OCI-LY7 (cell line): ENCODE measurements around the gene C9orf152.

Experiments
- EZH2phosphoT487 ChIP-seq: fragments of 200-600 bp; sonication (generic); IDR thresholded peaks from 2 replicates; pipeline ENCODE4 v1.6.1; 2018; ENCODE audit warnings: low read depth, borderline replicate concordance, mild to moderate bottlenecking, mixed run types, antibody characterized with exemption, low read length, moderate library complexity, mixed read lengths
- TF ChIP-seq, protein P1 (sequence below): fragments of 200-600 bp; sonication (generic); conservative IDR thresholded peaks from 2 replicates; pipeline ENCODE4 v1.5.1; 2014; ENCODE audit warnings: mild to moderate bottlenecking, antibody characterized with exemption, low read length, moderate library complexity, mixed read lengths

DNA sequence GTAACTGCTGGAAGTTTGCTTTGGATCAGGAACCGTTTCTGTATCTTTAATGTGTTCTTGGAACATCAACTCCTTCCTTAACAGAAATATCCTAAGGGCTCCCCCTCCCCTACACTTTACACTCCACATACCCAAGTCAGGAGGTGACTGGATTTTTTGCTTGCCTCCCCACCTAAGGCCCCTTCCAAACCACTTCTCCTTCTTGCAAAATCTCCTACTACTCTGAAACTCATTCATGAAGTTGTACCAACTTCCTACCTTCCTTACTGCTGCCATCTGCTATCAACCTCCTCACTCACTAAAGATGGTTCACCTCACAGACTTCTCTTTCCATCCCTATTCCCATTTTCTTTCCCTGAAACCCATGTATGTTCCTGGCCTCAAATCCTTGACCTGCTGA, 32.2 kb upstream of the C9orf152 start:
- TF ChIP-seq, protein P1, sequence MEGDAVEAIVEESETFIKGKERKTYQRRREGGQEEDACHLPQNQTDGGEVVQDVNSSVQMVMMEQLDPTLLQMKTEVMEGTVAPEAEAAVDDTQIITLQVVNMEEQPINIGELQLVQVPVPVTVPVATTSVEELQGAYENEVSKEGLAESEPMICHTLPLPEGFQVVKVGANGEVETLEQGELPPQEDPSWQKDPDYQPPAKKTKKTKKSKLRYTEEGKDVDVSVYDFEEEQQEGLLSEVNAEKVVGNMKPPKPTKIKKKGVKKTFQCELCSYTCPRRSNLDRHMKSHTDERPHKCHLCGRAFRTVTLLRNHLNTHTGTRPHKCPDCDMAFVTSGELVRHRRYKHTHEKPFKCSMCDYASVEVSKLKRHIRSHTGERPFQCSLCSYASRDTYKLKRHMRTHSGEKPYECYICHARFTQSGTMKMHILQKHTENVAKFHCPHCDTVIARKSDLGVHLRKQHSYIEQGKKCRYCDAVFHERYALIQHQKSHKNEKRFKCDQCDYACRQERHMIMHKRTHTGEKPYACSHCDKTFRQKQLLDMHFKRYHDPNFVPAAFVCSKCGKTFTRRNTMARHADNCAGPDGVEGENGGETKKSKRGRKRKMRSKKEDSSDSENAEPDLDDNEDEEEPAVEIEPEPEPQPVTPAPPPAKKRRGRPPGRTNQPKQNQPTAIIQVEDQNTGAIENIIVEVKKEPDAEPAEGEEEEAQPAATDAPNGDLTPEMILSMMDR, result no peak
- TF ChIP-seq EZH2phosphoT487, result no peak
